ENCODE data around the gene ANKLE2. TPM values are rescaled to one million over a fixed set of nuclear protein-coding genes. Genes with fewer than 3 reads are reported as not detected.

The ANKLE2 gene
- polyA plus RNA-seq, 1 of the 3 experiments (the other 2 are of a cell fraction), result 55.1 TPM

DNA sequence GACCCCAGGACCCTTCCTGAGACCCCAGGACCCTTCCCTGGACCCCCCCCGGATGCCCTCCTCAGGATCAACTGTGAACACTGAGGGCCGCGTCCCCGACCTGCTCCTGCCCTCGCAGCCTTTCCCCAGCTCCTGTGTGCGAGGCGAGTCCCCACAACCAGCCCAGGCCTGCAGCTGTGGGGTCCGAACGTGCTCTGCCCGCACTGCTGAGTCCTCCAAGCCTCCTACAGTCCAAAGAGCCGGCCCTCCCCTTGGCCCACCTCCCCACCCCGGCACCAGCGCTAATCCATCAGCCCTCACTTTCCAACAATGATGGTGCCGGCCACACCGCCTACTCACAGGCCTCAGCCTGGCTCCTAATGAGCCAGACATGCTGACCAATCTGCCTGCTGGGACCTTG, 26.2 kb upstream of the ANKLE2 start:
- TF ChIP-seq GATA2 (CRISPR knock-in tag; IDR thresholded peaks at IDR 0.05), result no peak
- no peak for TF ChIP-seq RXRA (IDR thresholded peaks at IDR 0.05; ENCODE audit: borderline replicate concordance, low read depth)
- no peak for TF ChIP-seq PBX3 (IDR thresholded peaks at IDR 0.05)
- no peak for TF ChIP-seq EZH2phosphoT487 (IDR thresholded peaks at IDR 0.05; ENCODE audit: borderline replicate concordance, low read depth)
- no peak for TF ChIP-seq USF1 (IDR thresholded peaks at IDR 0.05; ENCODE audit: borderline replicate concordance, low read depth)
- no peak for TF ChIP-seq RAD21 (IDR thresholded peaks at IDR 0.05; ENCODE audit: low read length)
- no peak for TF ChIP-seq TEAD4 (IDR thresholded peaks at IDR 0.05; ENCODE audit: borderline replicate concordance, insufficient read depth)
- no peak for TF ChIP-seq CHD2 (IDR thresholded peaks at IDR 0.05; ENCODE audit: low read length, partially characterized antibody)
- TF ChIP-seq SIN3A (IDR thresholded peaks at IDR 0.05; ENCODE audit: borderline replicate concordance, low read depth, low read length), result no peak
- TF ChIP-seq GABPA (IDR thresholded peaks at IDR 0.05; ENCODE audit: low read depth), result no peak
- no peak for TF ChIP-seq RFX5 (IDR thresholded peaks at IDR 0.05; ENCODE audit: low read length)
- no peaks in the 10 kb centered on the region for H3K9me3 ChIP-seq
- CTCF ChIA-PET, result no interaction called here
- no peak overlapping the region for H3K9ac ChIP-seq
- POLR2A ChIA-PET, result no interaction called here
- H3K27me3 ChIP-seq (ENCODE audit: insufficient read depth), result no peaks in the 10 kb centered on the region
- H3K36me3 ChIP-seq (replicated peaks in 1 of 2; ENCODE audit: control insufficient read depth in 1 of 2, insufficient read depth in 2 of 2, low read length in 1 of 2), result peaks cover 38 to 63% of the 10 kb centered on the region in 2 experiments
- 94% methylated on average over 14 of the region's 15 CpGs for whole genome bisulfite sequencing (ENCODE audit: low lambda C conversion rate)
- H3K4me1 ChIP-seq (ENCODE audit: control insufficient read depth in 1 of 2, insufficient read depth in 2 of 2, low read depth in 1 of 2, low read length in 1 of 2), result no peaks in the 10 kb centered on the region
- no peak for DNase-seq
- H3K27ac ChIP-seq (ENCODE audit: low read depth in 2 of 2, low read length in 1 of 2), result no peak overlapping the region
- peaks cover 37% of the 10 kb centered on the region for H4K20me1 ChIP-seq (ENCODE audit: insufficient read depth)
- no peak overlapping the region for H3K4me2 ChIP-seq
- H3K4me3 ChIP-seq (ENCODE audit: low read depth in 2 of 2, low read length in 1 of 2), result no peak overlapping the region
- H3K9me2 ChIP-seq, result no peaks in the 10 kb centered on the region
- peaks cover 7% of the 10 kb centered on the region for H3F3A ChIP-seq (replicated peaks; ENCODE audit: insufficient read depth)
- no peak overlapping the region for H2AFZ ChIP-seq (ENCODE audit: low read depth)
- peaks cover 4% of the 10 kb centered on the region; the same call in 1 of the 2 replicates for H3K79me2 ChIP-seq (ENCODE audit: insufficient read depth)

- 91% methylated on average over 15 of the region's 21 CpGs for WGBS (ENCODE audit: low lambda C conversion rate)
- H4K20me1 ChIP-seq (ENCODE audit: insufficient read depth), result peaks cover 28% of the 10 kb centered on the region
- H3K27me3 ChIP-seq (ENCODE audit: insufficient read depth), result no peaks in the 10 kb centered on the region
- no peaks in the 10 kb centered on the region for H3K9me3 ChIP-seq
- ChIA-PET CTCF (no interaction called here), POLR2A (no interaction called here)
- no peak overlapping the region for H3K4me3 ChIP-seq (ENCODE audit: low read depth in 2 of 2, low read length in 1 of 2)
- H3K9ac ChIP-seq, result no peak overlapping the region
- DNase-seq, result no peak
- H3K4me1 ChIP-seq (ENCODE audit: control insufficient read depth in 1 of 2, insufficient read depth in 2 of 2, low read depth in 1 of 2, low read length in 1 of 2), result no peaks in the 10 kb centered on the region
- peaks cover 6% of the 10 kb centered on the region for H3F3A ChIP-seq (replicated peaks; ENCODE audit: insufficient read depth)
- no peak overlapping the region for H3K27ac ChIP-seq (ENCODE audit: low read depth in 2 of 2, low read length in 1 of 2)
- peaks cover 9% of the 10 kb centered on the region; the same call in 1 of the 2 replicates for H3K79me2 ChIP-seq (ENCODE audit: insufficient read depth)
- H3K9me2 ChIP-seq, result no peaks in the 10 kb centered on the region
- H3K36me3 ChIP-seq (replicated peaks in 1 of 2; ENCODE audit: control insufficient read depth in 1 of 2, insufficient read depth in 2 of 2, low read length in 1 of 2), result peaks cover 33 to 62% of the 10 kb centered on the region in 2 experiments
- no peak overlapping the region for H2AFZ ChIP-seq (ENCODE audit: low read depth)
- TF ChIP-seq FOXJ3 (CRISPR knock-in tag; IDR thresholded peaks at IDR 0.05) (no peak), FOSL2 (IDR thresholded peaks at IDR 0.05; ENCODE audit: borderline replicate concordance, low read depth) (no peak), PBX3 (IDR thresholded peaks at IDR 0.05) (no peak), YY1 (IDR thresholded peaks at IDR 0.05; ENCODE audit: low read depth) (no peak), RAD21 (IDR thresholded peaks at IDR 0.05; ENCODE audit: low read length) (no peak), TAF1 (IDR thresholded peaks at IDR 0.05; ENCODE audit: borderline replicate concordance, low read depth, low read length) (no peak), TEAD4 (IDR thresholded peaks at IDR 0.05; ENCODE audit: borderline replicate concordance, insufficient read depth) (no peak), POLR2AphosphoS5 (IDR thresholded peaks at IDR 0.05; ENCODE audit: low read depth, low read length) (no peak), ZBTB33 (IDR thresholded peaks at IDR 0.05; ENCODE audit: borderline replicate concordance, low read depth) (no peak), RXRA (IDR thresholded peaks at IDR 0.05; ENCODE audit: borderline replicate concordance, low read depth) (no peak), SIN3A (IDR thresholded peaks at IDR 0.05; ENCODE audit: borderline replicate concordance, low read depth, low read length) (no peak), ELF1 (IDR thresholded peaks at IDR 0.05) (no peak), GATA2 (CRISPR knock-in tag; IDR thresholded peaks at IDR 0.05) (no peak), USF1 (IDR thresholded peaks at IDR 0.05; ENCODE audit: borderline replicate concordance, low read depth) (no peak)
- TF ChIP-seq, protein P1, sequence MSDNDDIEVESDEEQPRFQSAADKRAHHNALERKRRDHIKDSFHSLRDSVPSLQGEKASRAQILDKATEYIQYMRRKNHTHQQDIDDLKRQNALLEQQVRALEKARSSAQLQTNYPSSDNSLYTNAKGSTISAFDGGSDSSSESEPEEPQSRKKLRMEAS (IDR thresholded peaks at IDR 0.05; ENCODE audit: low read depth), result no peak
- H3K4me2 ChIP-seq, result no peak overlapping the region
Observed at GRCh38 chr12:132786192-132786591, 24.6 kb upstream of the ANKLE2 start.

All from SK-N-SH (cell line).